ENCODE measurements around the gene PPP2R2C. TPM values are rescaled to one million over a fixed set of nuclear protein-coding genes. Genes with fewer than 3 reads are reported as not detected.

The PPP2R2C gene
- total and polyA plus RNA-seq, 2 experiments from 2014 or later, result 1.3 to 9.2 TPM

GRCh38 chr4:6474053-6474568 is 1.7 kb upstream of the PPP2R2C start:
- H3K9me2 ChIP-seq (ENCODE audit: insufficient read depth), result no peaks in the 10 kb centered on the region
- H3K36me3 ChIP-seq (ENCODE audit: insufficient read depth), result no peaks in the 10 kb centered on the region
- Mint-ChIP-seq H3K36me3 (ENCODE audit: low read depth) (no peaks in the 10 kb centered on the region), H3K4me1 (peaks cover 20% of the 10 kb centered on the region), H3K4me3 (no peak overlapping the region; the same call in 2 of the 3 replicates), H3K27me3 (ENCODE audit: insufficient read depth, low read depth, poor library complexity) (peaks cover 49% of the 10 kb centered on the region), H3K9me3 (no peaks in the 10 kb centered on the region; the same call in 1 of the 3 replicates), H3K27ac (no peak overlapping the region)
- no peaks in the 10 kb centered on the region for H3F3A ChIP-seq (replicated peaks; ENCODE audit: low read depth)
- DNase-seq (ENCODE audit: low spot score), result peak; percentile 68
- no peaks in the 10 kb centered on the region for H3K79me2 ChIP-seq (replicated peaks; ENCODE audit: insufficient read depth)
- no peaks in the 10 kb centered on the region for H4K20me1 ChIP-seq (replicated peaks; ENCODE audit: insufficient read depth)
- H3K27me3 ChIP-seq (ENCODE audit: insufficient read depth), result peaks cover 45% of the 10 kb centered on the region
- no peak overlapping the region for H3K4me3 ChIP-seq
- 0 out of 2 replicates have a peak overlapping the region, but pooled peaks have one; percentile 87 for H3K4me2 ChIP-seq
- TF ChIP-seq CTCF (conservative IDR thresholded peaks at IDR 0.05; ENCODE audit: low read depth in 2 of 2), result peak; percentile 68 to 73
- TF ChIP-seq EZH2phosphoT487 (IDR thresholded peaks at IDR 0.05; ENCODE audit: unreplicated experiment), result no peak
- peaks cover 19% of the 10 kb centered on the region for H3K4me1 ChIP-seq (ENCODE audit: insufficient read depth)
- peak; percentile 20 for ATAC-seq
- no peak overlapping the region for H3K27ac ChIP-seq (ENCODE audit: low read depth)
- no peak overlapping the region for H2AFZ ChIP-seq

- H3K79me2 ChIP-seq (replicated peaks; ENCODE audit: insufficient read depth), result no peaks in the 10 kb centered on the region
These were observed 1.0 kb upstream of the PPP2R2C start for GRCh38 chr4:6473264-6474052.

More at GRCh38 chr4:6473264-6474052, 1.0 kb upstream of the PPP2R2C start:
- Histone ChIP-seq H3K4me3 (peak overlapping the region; percentile 68), H3K9me2 (ENCODE audit: insufficient read depth) (no peaks in the 10 kb centered on the region), H2AFZ (0 out of 2 replicates have a peak overlapping the region, but pooled peaks have one; percentile 10), H3K4me2 (peak overlapping the region; percentile 87), H3K27ac (ENCODE audit: low read depth) (no peak overlapping the region), H4K20me1 (replicated peaks; ENCODE audit: insufficient read depth) (no peaks in the 10 kb centered on the region), H3K36me3 (ENCODE audit: insufficient read depth) (no peaks in the 10 kb centered on the region), H3F3A (replicated peaks; ENCODE audit: low read depth) (no peaks in the 10 kb centered on the region), H3K4me1 (ENCODE audit: insufficient read depth) (peaks cover 19% of the 10 kb centered on the region), H3K27me3 (ENCODE audit: insufficient read depth) (peaks cover 52% of the 10 kb centered on the region)
- Mint-ChIP-seq H3K4me1 (peaks cover 20% of the 10 kb centered on the region), H3K36me3 (ENCODE audit: low read depth) (no peaks in the 10 kb centered on the region), H3K27me3 (ENCODE audit: insufficient read depth, low read depth, poor library complexity) (peaks cover 55% of the 10 kb centered on the region), H3K27ac (no peak overlapping the region), H3K4me3 (peak overlapping the region; percentile 41), H3K9me3 (no peaks in the 10 kb centered on the region; the same call in 1 of the 3 replicates)
- TF ChIP-seq EZH2 (IDR thresholded peaks at IDR 0.05; ENCODE audit: low read depth, unreplicated experiment) (no peak), POLR2AphosphoS5 (IDR thresholded peaks at IDR 0.05; ENCODE audit: low read depth) (no peak), CTCF (conservative IDR thresholded peaks at IDR 0.05; ENCODE audit: low read depth in 2 of 2) (no peak), STAT1 (IDR thresholded peaks at IDR 0.05; ENCODE audit: unreplicated experiment) (no peak)
- DNase-seq (ENCODE audit: low spot score) (peak; percentile 6), ATAC-seq (no peak)

Data from GM23338 (cell line).